ENCODE data around the gene KRTAP12-2.

DNA sequence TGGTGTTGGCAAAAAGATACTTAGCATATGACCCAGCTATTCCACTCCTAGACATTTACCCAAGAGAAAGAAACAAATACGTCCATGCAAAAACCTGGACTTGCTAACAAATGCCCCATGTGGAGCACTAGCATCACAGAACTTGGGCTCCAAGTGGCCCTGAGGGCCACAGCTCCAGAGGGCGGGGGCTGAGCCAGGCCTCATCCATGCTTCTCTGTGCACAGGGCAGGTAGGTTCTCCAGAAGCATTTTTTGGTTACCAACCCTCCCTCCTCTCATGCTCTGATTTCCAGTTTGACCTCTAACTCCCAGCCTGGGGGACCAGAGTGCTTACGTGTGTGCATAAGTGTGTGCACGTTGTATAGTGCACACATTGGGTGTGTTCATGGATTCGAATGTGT is 2.0 kb downstream of the KRTAP12-2 start:
- TF ChIP-seq POLR2A (IDR thresholded peaks at IDR 0.05; ENCODE audit: low read length), result no peak
- no peak for TF ChIP-seq GATA1 (IDR thresholded peaks at IDR 0.05; ENCODE audit: low read depth, low read length)

Data from erythroblast (primary cell).